ENCODE data around the gene LIG1.
"Not testable (repeated sequence)": the region's sequence is repeated elsewhere in the genome, so short reads cannot be mapped to it uniquely, and the experiment has no call there.

LIG1 gene

GRCh38 chr19:48121909-48122371 lies 48.2 kb downstream of the LIG1 start:
- DNase-seq (ENCODE audit: low read depth) = no peak

GRCh38 chr19:48121066-48121465 lies 49.1 kb downstream of the LIG1 start:
- DNase-seq (ENCODE audit: low read depth) = no peak

GRCh38 chr19:48120505-48120904 lies 49.6 kb downstream of the LIG1 start:
- no peak for DNase-seq (ENCODE audit: low read depth)

GRCh38 chr19:48118131-48118517 lies 52.0 kb downstream of the LIG1 start:
- no peak for DNase-seq (ENCODE audit: low read depth)

GRCh38 chr19:48117515-48118130 lies 52.5 kb downstream of the LIG1 start:
- DNase-seq (ENCODE audit: low read depth) = no peak

GRCh38 chr19:48113190-48113917 lies 56.8 kb downstream of the LIG1 start:
- DNase-seq (ENCODE audit: low read depth) = no peak

GRCh38 chr19:48111280-48111679 lies 58.9 kb downstream of the LIG1 start:
- no peak for DNase-seq (ENCODE audit: low read depth)

GRCh38 chr19:48110350-48110966 lies 59.7 kb downstream of the LIG1 start, which contains the start of gene PLA2G4C:
Gene PLA2G4C, minus strand, starts transcription at chr19:48110817. Its CDS starts 4,288 bp downstream, at chr19:48106529.
- DNase-seq (ENCODE audit: low read depth) = peak; percentile 59

GRCh38 chr19:48108997-48109782 lies 61.0 kb downstream of the LIG1 start:
- DNase-seq (ENCODE audit: low read depth) = no peak

GRCh38 chr19:48103922-48104321 lies 66.2 kb downstream of the LIG1 start:
- no peak for DNase-seq (ENCODE audit: low read depth)

- DNase-seq (ENCODE audit: low read depth) = no peak
Observed at GRCh38 chr19:48102870-48103751, 67.0 kb downstream of the LIG1 start.

GRCh38 chr19:48095612-48096175 lies 74.5 kb downstream of the LIG1 start:
- DNase-seq (ENCODE audit: low read depth) = no peak

GRCh38 chr19:48094855-48095203 lies 75.3 kb downstream of the LIG1 start:
- no peak for DNase-seq (ENCODE audit: low read depth)

- no peak for DNase-seq (ENCODE audit: low read depth)
Observed at GRCh38 chr19:48094129-48094854, 75.9 kb downstream of the LIG1 start.

GRCh38 chr19:48091111-48091718 lies 78.9 kb downstream of the LIG1 start:
- DNase-seq (ENCODE audit: low read depth) = not testable (repeated sequence)

GRCh38 chr19:48090281-48090802 lies 79.8 kb downstream of the LIG1 start:
- DNase-seq (ENCODE audit: low read depth) = no peak

- not testable (repeated sequence) for DNase-seq (ENCODE audit: low read depth)
Observed at GRCh38 chr19:48088991-48089390, 81.2 kb downstream of the LIG1 start.

GRCh38 chr19:48085904-48086864 lies 84.0 kb downstream of the LIG1 start:
- no peak for DNase-seq (ENCODE audit: low read depth)
